ENCODE data around the gene AHNAK.

Gene AHNAK

DNA sequence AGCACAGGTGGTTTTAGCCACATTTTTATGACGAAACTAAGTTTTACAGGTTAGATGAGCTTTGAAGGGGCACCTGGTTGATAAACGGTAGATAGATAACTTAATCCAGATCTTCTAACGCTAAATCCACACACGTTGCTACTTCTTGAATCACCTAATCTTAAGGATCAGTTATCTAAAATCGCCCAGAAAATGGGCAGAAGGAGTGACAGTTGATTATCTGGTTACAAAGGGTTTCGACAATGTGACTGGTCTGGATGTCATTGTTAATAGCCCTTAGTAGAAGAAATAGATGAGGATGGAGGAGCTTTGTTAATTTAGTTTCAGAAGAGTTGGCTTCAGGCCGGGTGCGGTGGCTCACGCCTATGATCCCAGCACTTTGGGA lies 84.1 kb downstream of the AHNAK start:
- DNase-seq (ENCODE audit: low read depth): no peak
- TF ChIP-seq, protein P1, sequence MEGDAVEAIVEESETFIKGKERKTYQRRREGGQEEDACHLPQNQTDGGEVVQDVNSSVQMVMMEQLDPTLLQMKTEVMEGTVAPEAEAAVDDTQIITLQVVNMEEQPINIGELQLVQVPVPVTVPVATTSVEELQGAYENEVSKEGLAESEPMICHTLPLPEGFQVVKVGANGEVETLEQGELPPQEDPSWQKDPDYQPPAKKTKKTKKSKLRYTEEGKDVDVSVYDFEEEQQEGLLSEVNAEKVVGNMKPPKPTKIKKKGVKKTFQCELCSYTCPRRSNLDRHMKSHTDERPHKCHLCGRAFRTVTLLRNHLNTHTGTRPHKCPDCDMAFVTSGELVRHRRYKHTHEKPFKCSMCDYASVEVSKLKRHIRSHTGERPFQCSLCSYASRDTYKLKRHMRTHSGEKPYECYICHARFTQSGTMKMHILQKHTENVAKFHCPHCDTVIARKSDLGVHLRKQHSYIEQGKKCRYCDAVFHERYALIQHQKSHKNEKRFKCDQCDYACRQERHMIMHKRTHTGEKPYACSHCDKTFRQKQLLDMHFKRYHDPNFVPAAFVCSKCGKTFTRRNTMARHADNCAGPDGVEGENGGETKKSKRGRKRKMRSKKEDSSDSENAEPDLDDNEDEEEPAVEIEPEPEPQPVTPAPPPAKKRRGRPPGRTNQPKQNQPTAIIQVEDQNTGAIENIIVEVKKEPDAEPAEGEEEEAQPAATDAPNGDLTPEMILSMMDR (IDR thresholded peaks at IDR 0.05; ENCODE audit: control insufficient read depth, extremely low read depth, insufficient read depth): no peak

DNA sequence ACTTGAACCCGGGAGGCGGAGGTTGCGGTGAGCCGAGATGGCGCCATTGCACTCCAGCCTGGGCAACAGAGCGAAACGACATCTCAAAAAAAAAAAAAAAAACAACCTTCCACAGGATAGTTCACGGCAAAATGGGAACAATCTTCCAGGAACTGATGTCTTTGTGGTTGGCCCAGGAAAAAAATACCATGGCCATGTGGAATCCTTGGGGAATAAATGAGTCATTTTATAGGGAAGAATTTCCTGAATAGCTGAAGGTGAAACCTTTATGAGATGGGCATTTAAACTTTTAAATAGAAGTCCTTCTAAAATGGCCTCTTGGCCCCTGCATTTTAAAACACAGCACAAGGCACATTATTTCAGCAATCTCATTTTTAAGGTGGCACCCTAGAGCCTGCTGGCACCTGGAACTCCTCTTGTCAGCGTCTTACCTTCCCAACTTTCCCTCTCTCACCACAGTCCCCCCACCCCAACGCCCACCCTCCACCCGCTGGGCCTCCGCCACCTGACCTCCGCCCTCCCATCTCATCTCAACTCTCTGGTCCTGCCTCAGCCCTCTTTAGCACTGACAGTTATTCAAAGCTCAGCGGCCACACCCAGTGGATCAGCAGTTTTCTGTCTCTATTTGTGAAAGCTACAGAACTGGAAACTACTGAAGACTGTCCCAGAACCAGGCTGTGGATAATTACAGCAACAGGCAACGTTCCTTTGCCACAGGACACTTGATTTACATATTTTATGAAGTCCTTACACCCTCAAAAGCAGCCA lies 84.7 kb downstream of the AHNAK start:
- H3K4me3 ChIP-seq (ENCODE audit: low read depth, low read length): no peak overlapping the region
- no peak for DNase-seq (ENCODE audit: low read depth)
- TF ChIP-seq, protein P1 (IDR thresholded peaks at IDR 0.05; ENCODE audit: control insufficient read depth, extremely low read depth, insufficient read depth): no peak

More for the DNA sequence above, 84.1 kb downstream of the AHNAK start:
- no peak overlapping the region for H3K4me3 ChIP-seq (ENCODE audit: low read depth, low read length)

DNA sequence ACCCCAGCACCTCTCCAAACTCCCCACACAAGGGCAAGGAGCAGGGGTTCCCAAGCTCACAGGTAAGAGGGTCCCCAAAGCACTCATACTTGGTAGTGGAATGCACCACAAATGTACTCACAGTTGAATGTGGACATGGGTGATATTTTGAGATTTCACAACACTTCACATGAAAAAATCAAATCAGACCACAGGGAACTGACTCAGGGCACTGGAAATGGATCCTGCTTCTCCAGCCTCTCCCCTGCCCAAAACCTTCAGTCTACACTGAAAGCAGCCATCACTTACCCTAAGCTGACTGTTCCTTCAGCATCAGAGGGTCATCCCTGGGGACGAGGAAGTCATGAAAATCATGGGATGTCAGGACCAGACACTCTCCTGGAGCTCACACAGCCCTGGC lies 87.5 kb downstream of the AHNAK start:
- no peak overlapping the region for H3K4me3 ChIP-seq (ENCODE audit: low read depth, low read length)
- TF ChIP-seq, protein P1 (IDR thresholded peaks at IDR 0.05; ENCODE audit: control insufficient read depth, extremely low read depth, insufficient read depth): no peak
- no peak for DNase-seq (ENCODE audit: low read depth)

DNA sequence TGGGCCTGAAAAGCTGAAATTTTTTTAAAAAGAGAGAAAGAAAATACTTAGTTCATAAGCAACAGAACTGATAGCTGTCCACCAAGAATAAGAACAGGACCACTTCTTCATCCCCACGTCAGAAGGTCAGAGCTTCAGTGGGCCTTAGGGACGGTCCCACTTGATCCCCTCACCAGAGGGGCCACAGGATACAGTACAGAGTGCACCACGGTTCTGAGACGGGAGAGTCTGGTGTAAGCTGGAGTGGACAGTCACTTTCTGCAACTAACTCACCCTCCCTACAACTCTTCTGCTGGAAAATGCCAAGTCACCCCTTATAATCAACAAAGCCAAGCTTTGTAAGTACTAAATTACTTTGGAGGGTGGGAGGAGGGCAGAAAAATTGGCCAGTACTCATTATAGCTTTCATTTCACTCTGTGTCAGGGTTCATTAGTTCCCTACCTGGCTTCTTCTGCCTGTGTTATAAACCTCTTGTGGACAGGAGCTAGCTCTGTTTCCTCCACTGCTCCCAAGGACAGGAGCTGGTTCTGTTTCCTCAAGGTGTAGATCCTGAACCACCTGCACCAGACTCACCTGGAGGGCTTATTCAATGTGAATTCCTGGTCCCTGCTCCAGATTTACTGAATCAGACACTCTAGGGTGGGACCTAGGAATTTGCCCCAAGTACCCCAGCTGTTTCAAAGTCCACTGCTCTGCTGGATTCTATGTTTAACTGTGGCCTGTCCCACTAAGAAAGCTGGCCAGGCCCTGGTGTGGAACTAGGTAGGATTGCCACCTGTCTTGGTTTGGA lies 88.2 kb downstream of the AHNAK start:
- DNase-seq (ENCODE audit: low read depth): no peak
- TF ChIP-seq, protein P1 (IDR thresholded peaks at IDR 0.05; ENCODE audit: control insufficient read depth, extremely low read depth, insufficient read depth): no peak
- H3K4me3 ChIP-seq (ENCODE audit: low read depth, low read length): no peak overlapping the region

DNA sequence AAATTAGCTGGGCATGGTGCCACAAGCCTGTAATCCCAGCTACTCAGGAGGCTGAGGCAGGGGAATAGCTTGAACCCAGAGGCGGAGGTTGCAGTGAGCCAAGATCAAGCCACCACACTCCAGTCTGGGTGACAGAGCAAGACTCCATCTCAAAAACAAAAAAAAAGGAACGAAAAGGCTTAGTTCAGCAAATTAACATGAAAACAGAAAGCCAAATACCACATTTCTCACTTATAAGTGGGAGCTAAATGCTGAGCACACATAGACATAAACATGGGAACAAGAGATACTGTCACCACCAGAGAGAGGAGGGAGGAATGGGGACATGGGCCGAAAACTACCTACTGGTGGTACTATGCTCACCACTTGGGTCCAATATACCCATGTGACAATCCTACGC lies 89.1 kb downstream of the AHNAK start:
- DNase-seq (ENCODE audit: low read depth): no peak
- H3K4me3 ChIP-seq (ENCODE audit: low read depth, low read length): no peak overlapping the region
- TF ChIP-seq, protein P1 (IDR thresholded peaks at IDR 0.05; ENCODE audit: control insufficient read depth, extremely low read depth, insufficient read depth): no peak

DNA sequence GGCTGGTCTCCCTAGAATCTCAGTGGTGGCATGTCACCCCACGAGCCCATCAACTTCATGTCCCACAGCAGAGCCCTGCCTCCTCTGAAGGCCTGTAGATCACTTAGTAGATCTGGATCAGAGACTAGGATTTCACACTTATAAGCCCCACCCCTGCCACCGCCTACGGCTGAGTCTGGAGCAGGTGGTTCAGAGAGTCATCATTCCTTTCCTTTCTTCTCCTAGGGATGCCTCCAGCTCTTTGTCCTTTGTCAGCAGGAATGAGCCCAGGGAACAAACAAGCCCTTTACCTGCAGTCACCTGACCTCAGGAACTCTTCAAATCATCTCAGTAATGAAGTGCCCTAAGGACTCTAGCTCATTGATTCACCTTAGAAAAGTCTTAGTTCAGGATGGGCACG lies 90.0 kb downstream of the AHNAK start:
- no peak overlapping the region for H3K4me3 ChIP-seq (ENCODE audit: low read depth, low read length)
- DNase-seq (ENCODE audit: low read depth): no peak
- TF ChIP-seq, protein P1 (IDR thresholded peaks at IDR 0.05; ENCODE audit: control insufficient read depth, extremely low read depth, insufficient read depth): no peak

Measured in LNCaP clone FGC (cell line).